Stimulated activated CD8-positive, alpha-beta memory T cell treated with anti-CD3 and anti-CD28 coated beads, Interleukin-12 subunit alpha, Interleukin-12 subunit beta, amount 100 ng/mL, for 24 hours (primary cell): ENCODE results near the gene MACROD2.

Source experiments
- DNase-seq: peaks from one replicate; pipeline ENCODE4 v3.0.0-alpha.2; 2020; ENCODE audit errors: extremely low read depth

MACROD2 gene

GRCh38 chr20:14759979-14760378, 764.7 kb downstream of the MACROD2 start:
- no peak for DNase-seq

GRCh38 chr20:14761903-14762302, 766.6 kb downstream of the MACROD2 start:
- no peak for DNase-seq

- DNase-seq: no peak
Measured at GRCh38 chr20:14764511-14765369, 769.4 kb downstream of the MACROD2 start.

GRCh38 chr20:14765370-14765701, 770.0 kb downstream of the MACROD2 start:
- no peak for DNase-seq

GRCh38 chr20:14773486-14773885, 778.2 kb downstream of the MACROD2 start:
- no peak for DNase-seq

- no peak for DNase-seq
Measured at GRCh38 chr20:14775778-14776177, 780.5 kb downstream of the MACROD2 start.

- no peak for DNase-seq
Measured at GRCh38 chr20:14777591-14777990, 782.3 kb downstream of the MACROD2 start.

- no peak for DNase-seq
Measured at GRCh38 chr20:14778096-14778495, 782.8 kb downstream of the MACROD2 start.

- DNase-seq: no peak
Measured at GRCh38 chr20:14778875-14779274, 783.6 kb downstream of the MACROD2 start.

GRCh38 chr20:14780508-14780907, 785.2 kb downstream of the MACROD2 start:
- no peak for DNase-seq

- no peak for DNase-seq
Measured at GRCh38 chr20:14782731-14783130, 787.4 kb downstream of the MACROD2 start.

GRCh38 chr20:14783766-14784165, 788.5 kb downstream of the MACROD2 start:
- DNase-seq: no peak

GRCh38 chr20:14785065-14785743, 789.9 kb downstream of the MACROD2 start:
- DNase-seq: no peak

GRCh38 chr20:14790190-14790589, 794.9 kb downstream of the MACROD2 start:
- DNase-seq: no peak

GRCh38 chr20:14790771-14791620, 795.7 kb downstream of the MACROD2 start:
- DNase-seq: no peak

GRCh38 chr20:14792915-14793314, 797.6 kb downstream of the MACROD2 start:
- no peak for DNase-seq

- DNase-seq: no peak
Measured at GRCh38 chr20:14799545-14800216, 804.4 kb downstream of the MACROD2 start.

- DNase-seq: no peak
Measured at GRCh38 chr20:14800707-14801425, 805.5 kb downstream of the MACROD2 start.

GRCh38 chr20:14801591-14802325, 806.4 kb downstream of the MACROD2 start:
- no peak for DNase-seq

GRCh38 chr20:14807224-14807623, 811.9 kb downstream of the MACROD2 start:
- no peak for DNase-seq
